ENCODE measurements around the gene BCAS3.
A peak's percentile ranks its signal among the peaks of the same experiment; 100 is the strongest.

Gene BCAS3

DNA sequence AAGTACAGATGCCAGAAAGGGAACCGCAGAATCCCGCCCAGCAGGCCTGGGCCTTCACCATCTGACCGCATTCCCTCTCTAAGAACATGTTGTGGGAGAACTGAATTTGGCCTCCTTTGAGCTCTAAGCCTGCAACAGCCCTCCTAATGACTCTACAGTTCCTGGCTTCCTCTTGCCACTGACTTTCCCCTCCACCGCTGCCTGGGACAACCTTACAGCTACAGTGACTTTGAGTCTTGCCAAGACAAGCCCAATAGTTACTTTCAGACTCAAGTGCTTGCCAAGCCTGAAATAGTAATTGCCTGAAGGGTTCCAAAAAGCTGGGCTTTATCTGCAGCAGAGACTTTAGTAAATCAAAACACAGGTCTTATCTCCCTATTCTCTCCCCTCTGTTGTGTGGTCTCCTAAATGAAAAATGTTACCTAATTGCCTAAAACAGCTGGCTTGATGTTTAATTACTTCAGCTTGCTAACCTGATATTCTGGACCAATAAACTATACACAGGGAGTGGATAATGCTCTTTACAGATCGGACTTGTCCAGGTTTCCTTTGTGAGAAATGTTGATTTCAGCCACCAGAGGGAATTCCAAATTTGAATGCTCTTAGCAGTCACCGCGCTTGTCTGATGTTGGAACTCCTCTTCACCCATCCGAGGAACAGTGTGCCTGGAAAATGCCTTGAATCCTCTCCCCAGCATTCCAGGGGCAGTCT, 636.9 kb downstream of the BCAS3 start:
- TF ChIP-seq, protein P1, sequence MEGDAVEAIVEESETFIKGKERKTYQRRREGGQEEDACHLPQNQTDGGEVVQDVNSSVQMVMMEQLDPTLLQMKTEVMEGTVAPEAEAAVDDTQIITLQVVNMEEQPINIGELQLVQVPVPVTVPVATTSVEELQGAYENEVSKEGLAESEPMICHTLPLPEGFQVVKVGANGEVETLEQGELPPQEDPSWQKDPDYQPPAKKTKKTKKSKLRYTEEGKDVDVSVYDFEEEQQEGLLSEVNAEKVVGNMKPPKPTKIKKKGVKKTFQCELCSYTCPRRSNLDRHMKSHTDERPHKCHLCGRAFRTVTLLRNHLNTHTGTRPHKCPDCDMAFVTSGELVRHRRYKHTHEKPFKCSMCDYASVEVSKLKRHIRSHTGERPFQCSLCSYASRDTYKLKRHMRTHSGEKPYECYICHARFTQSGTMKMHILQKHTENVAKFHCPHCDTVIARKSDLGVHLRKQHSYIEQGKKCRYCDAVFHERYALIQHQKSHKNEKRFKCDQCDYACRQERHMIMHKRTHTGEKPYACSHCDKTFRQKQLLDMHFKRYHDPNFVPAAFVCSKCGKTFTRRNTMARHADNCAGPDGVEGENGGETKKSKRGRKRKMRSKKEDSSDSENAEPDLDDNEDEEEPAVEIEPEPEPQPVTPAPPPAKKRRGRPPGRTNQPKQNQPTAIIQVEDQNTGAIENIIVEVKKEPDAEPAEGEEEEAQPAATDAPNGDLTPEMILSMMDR (IDR thresholded peaks at IDR 0.05; ENCODE audit: low read depth, low read length) = peak; percentile 31
- DNase-seq (ENCODE audit: low read depth in 2 of 2) = peak; percentile 65 to 88
- H3K4me3 ChIP-seq (replicated peaks in 1 of 2; ENCODE audit: low read depth in 2 of 2, low read length in 2 of 2) = no peak overlapping the region

DNA sequence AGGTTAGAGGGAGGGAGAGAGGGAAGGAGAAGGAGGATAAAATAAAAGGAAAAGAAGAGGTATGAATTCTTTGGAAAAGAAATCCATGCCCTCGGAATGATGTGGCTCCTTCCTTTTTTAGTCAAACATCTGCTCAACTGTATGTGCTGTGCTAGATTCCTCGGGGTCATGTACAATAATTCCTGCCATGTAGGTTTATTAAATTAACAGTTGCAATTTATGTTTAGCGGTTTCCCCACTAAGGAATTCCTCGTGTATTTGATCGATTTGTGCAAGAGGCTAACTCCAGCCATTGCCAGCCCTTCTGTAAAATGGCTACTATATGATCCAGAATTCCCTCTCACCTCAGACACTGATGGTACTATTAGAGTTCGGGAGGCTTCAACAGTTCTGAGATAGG, 639.0 kb downstream of the BCAS3 start:
- no peak overlapping the region for H3K4me3 ChIP-seq (replicated peaks in 1 of 2; ENCODE audit: low read depth in 2 of 2, low read length in 2 of 2)
- no peak for DNase-seq (ENCODE audit: low read depth in 2 of 2)
- TF ChIP-seq, protein P1 (IDR thresholded peaks at IDR 0.05; ENCODE audit: low read depth, low read length) = no peak

DNA sequence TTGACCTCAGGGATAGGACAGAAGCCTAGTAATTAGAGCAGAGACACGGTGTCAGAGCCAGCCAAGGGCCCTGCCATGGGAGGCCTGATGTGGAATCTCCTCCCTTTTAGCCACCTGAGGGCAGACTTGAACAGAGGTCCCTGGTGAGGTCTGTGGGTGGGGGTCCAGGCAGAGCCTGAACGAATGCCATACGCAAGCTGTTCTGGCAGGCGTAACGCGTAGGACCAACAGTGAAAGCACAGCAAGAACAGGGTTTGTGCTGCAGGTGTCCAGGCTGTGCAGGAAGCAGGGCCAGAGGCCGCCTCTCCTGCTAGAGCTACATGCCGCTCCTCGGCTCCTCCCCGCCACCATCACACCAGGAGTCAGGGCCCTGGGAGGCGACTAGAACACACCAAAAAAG, 640.1 kb downstream of the BCAS3 start:
- TF ChIP-seq, protein P1 (IDR thresholded peaks at IDR 0.05; ENCODE audit: low read depth, low read length) = no peak
- no peak overlapping the region for H3K4me3 ChIP-seq (replicated peaks in 1 of 2; ENCODE audit: low read depth in 2 of 2, low read length in 2 of 2)
- no peak for DNase-seq (ENCODE audit: low read depth in 2 of 2)

DNA sequence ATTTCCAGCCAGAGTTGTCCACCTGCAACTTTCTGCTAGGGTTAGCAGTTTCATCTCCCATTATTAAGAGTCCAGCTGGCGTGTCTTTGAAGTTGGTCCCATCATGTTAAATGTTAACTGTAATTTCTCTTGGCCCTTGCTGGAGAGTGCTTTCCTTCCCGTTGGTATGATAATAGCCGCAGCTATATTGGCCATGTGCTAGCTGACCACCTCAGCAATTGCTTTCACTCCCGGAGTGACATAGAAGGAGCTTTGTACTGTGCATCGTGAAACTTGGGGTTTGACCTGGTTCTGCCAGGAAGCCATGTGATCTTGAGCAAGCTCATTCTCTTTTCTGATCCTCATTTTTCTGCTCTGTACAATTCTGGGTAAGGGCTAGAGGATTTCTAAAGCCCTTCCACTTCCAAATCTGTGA, 641.0 kb downstream of the BCAS3 start:
- TF ChIP-seq, protein P1 (IDR thresholded peaks at IDR 0.05; ENCODE audit: low read depth, low read length) = no peak
- no peak for DNase-seq (ENCODE audit: low read depth in 2 of 2)
- no peak overlapping the region for H3K4me3 ChIP-seq (replicated peaks in 1 of 2; ENCODE audit: low read depth in 2 of 2, low read length in 2 of 2)

DNA sequence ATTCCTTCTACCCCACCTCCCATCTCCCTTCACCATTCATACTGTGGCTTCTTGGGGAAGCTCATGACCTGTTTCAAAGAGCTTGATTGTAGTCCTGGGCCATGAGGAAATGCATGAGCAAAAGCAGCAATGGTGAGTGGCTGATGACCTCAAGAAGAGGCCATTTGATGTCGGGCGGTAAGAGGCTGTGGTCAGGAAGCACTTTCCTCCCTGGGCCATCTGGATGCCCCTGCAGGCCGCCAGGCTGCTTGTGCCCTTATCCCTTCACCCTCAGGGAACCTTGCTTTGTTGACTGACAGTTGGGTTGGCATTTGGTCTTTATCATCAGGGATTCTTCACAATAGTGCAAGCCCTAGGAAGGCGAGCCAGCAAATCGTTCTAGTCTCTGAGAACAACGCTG, 643.7 kb downstream of the BCAS3 start:
- no peak for DNase-seq (ENCODE audit: low read depth in 2 of 2)
- H3K4me3 ChIP-seq (replicated peaks in 1 of 2; ENCODE audit: low read depth in 2 of 2, low read length in 2 of 2) = no peak overlapping the region
- TF ChIP-seq, protein P1 (IDR thresholded peaks at IDR 0.05; ENCODE audit: low read depth, low read length) = no peak

DNA sequence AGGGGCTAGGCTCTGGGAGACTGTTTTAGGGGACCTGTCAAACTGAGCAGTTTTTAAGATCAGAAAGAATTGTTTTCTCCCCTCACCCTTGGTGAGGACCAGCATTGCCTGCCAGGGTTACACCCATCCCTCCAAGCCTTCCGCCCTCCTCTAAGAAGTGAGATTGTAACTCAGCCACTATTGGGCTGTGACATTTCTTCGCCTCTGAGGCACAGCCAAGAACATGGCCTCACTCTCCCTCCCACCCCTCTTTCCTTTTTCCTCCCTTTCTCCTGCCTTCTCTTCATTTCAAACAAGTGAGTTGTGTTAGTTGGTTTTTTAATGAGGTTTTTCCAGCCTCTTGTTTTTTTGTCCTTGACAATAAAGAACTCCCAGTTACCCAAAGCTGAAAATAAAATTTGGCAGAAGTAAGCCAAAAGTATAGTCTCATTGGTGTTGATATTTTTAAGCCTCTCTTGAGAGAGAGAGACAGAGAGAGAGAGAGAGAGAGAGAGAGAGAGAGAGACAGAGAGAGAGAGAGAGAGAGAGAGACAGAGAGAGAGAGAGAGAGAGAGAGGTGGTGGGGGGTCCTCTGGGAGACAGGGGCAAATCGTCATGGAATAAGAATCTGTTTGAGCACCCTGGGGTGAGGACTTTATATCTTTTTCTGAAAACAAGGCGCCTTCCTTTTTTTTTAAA, 644.8 kb downstream of the BCAS3 start:
- TF ChIP-seq, protein P1 (IDR thresholded peaks at IDR 0.05; ENCODE audit: low read depth, low read length) = no peak
- H3K4me3 ChIP-seq (replicated peaks in 1 of 2; ENCODE audit: low read depth in 2 of 2, low read length in 2 of 2) = no peak overlapping the region
- no peak for DNase-seq (ENCODE audit: low read depth in 2 of 2)
